K562 (cell line): ENCODE data around the gene ZNF585A. TPM values are rescaled to one million over a fixed set of nuclear protein-coding genes. Genes with fewer than 3 reads are reported as not detected.
"Not testable (repeated sequence)": the region's sequence is repeated elsewhere in the genome, so short reads cannot be mapped to it uniquely, and the experiment has no call there.

Source experiments
- ATAC-seq: fragments of 200-7000 bp; cut with Tn5 transposase; 3 replicates; pipeline ENCODE4 v1.9.1; 2020; ENCODE audit warnings: moderate library complexity
- BruUV-seq: library from RNA; stranded (reverse); fragments of 400-500 nt; replicated peaks from 2 replicates; lab custom pipeline; 2021; lab: Mats Ljungman, UMichigan
- CTCF ChIA-PET: fragments of 300-600 bp; formaldehyde crosslinking; extraction: SDS; loops from one replicate; lab custom pipeline; 2021; ENCODE audit warnings: low intra/inter-chr PET ratio; lab: Yijun Ruan, JAX
- POLR2A ChIA-PET: fragments of 300-600, 350-650 bp; sonication (Branson Sonifier 250); formaldehyde crosslinking; extraction: SDS; loops from one replicate; lab custom pipeline; 2021; ENCODE audit warnings: antibody characterized with exemption, inconsistent platforms; lab: Yijun Ruan, JAX
- DNase-seq, 4 experiments: peaks; one replicate each; pipeline versions ENCODE4 v3.0.0 to v3.0.0-alpha.2; 2011 to 2018; ENCODE audit warnings: low spot score in 3 of 4, mixed read lengths in 3 of 4; ENCODE audit errors: extremely low read depth in 1 of 4
- FAIRE-seq: peaks from 2 replicates; lab custom pipeline; 2011; peaks lifted over from hg19 to GRCh38; lab: Jason Lieb, UNC
- H2AFZ ChIP-seq: 2 replicates; pipeline ENCODE4 v1.6.0; 2011; ENCODE audit warnings: low read depth, low read length, control low read depth, inconsistent platforms
- H3K27ac ChIP-seq: fragments of 200-600 bp; 3 replicates; pipeline ENCODE4 v1.8.0; 2011; ENCODE audit warnings: low read depth, mild to moderate bottlenecking, control low read depth, inconsistent platforms, low read length, moderate library complexity, mixed read lengths; ENCODE audit errors: extremely low read depth
- H3K27me3 ChIP-seq, 2 experiments: fragments of 300-600 bp in 1 of 2; 2 replicates in 1 of 2; 3 replicates in 1 of 2; pipeline versions ENCODE4 v1.6.0 to v1.8.0; 2011; ENCODE audit warnings: inconsistent platforms in 2 of 2, low read length in 2 of 2, mild to moderate bottlenecking in 1 of 2, mixed read lengths in 1 of 2, moderate library complexity in 1 of 2; ENCODE audit not compliant: control insufficient read depth in 2 of 2, insufficient read depth in 2 of 2
- H3K36me3 ChIP-seq: fragments of 300-600 bp; 3 replicates; pipeline ENCODE4 v1.8.0; 2011; ENCODE audit warnings: mild to moderate bottlenecking, low read length, inconsistent platforms; ENCODE audit not compliant: control insufficient read depth, insufficient read depth
- H3K4me1 ChIP-seq, 2 experiments: fragments of 200-600 bp in 1 of 2; replicated peaks in 1 of 2; 2 replicates in 1 of 2; 3 replicates in 1 of 2; pipeline versions ENCODE4 v1.5.1 to v1.8.0; 2011; ENCODE audit warnings: inconsistent platforms in 2 of 2, low read length in 2 of 2, mild to moderate bottlenecking in 1 of 2, mixed read lengths in 1 of 2, moderate library complexity in 1 of 2; ENCODE audit not compliant: control insufficient read depth in 2 of 2, insufficient read depth in 2 of 2
- H3K4me2 ChIP-seq: 2 replicates; pipeline ENCODE4 v1.6.1; 2011; ENCODE audit warnings: low read length, control low read depth, inconsistent platforms, mixed read lengths; ENCODE audit not compliant: insufficient read depth
- H3K4me3 ChIP-seq: fragments of 200-600 bp; sonication (generic), shearing (Covaris generic); 2 replicates; pipeline ENCODE4 v1.5.1; 2016; ENCODE audit warnings: control low read depth, inconsistent platforms
- H3K79me2 ChIP-seq: fragments of 200-600 bp; 3 replicates; pipeline ENCODE4 v1.8.0; 2011; ENCODE audit warnings: low read length, inconsistent platforms; ENCODE audit not compliant: control insufficient read depth, insufficient read depth
- H3K9ac ChIP-seq, 2 experiments: 2 replicates each; pipeline versions ENCODE4 v1.6.0 to v1.6.1; 2011; ENCODE audit warnings: low read depth in 2 of 2, low read length in 2 of 2, control low read depth in 1 of 2, inconsistent platforms in 1 of 2, mild to moderate bottlenecking in 1 of 2, mixed read lengths in 1 of 2; ENCODE audit not compliant: insufficient read depth in 1 of 2
- H3K9me1 ChIP-seq: one replicate; pipeline ENCODE4 v1.6.0; 2011; ENCODE audit warnings: inconsistent platforms, mild to moderate bottlenecking, low read length, moderate library complexity; ENCODE audit not compliant: control insufficient read depth, insufficient read depth
- H3K9me3 ChIP-seq: replicated peaks from 2 replicates; pipeline ENCODE4 v1.5.1; 2011; ENCODE audit warnings: low read depth, low read length, inconsistent platforms; ENCODE audit not compliant: control insufficient read depth, insufficient read depth
- H4K20me1 ChIP-seq: replicated peaks from 2 replicates; pipeline ENCODE4 v1.6.1; 2011; ENCODE audit warnings: low read length, inconsistent platforms, mixed read lengths; ENCODE audit not compliant: control insufficient read depth, insufficient read depth
- C11orf30 ChIP-seq: fragments of 450-650 bp; IDR thresholded peaks from 2 replicates; pipeline ENCODE4 v1.6.1; 2016; ENCODE audit warnings: low read depth, mild to moderate bottlenecking
- IFI16 ChIP-seq: fragments of 250-450 bp; sonication (Bioruptor Pico); IDR thresholded peaks from 2 replicates; pipeline ENCODE4 v2.1.2; 2022; ENCODE audit warnings: mild to moderate bottlenecking, inconsistent platforms
- MAFF ChIP-seq: IDR thresholded peaks from 2 replicates; pipeline ENCODE4 v1.6.1; 2012; ENCODE audit warnings: low read length, improper control_type of control experiment
- MAFG ChIP-seq: fragments of 450-650 bp; conservative IDR thresholded peaks from 2 replicates; pipeline ENCODE4 v1.6.1; 2016; ENCODE audit warnings: missing genetic modification characterization, missing compliant biosample characterization
- MAFK ChIP-seq: IDR thresholded peaks from 2 replicates; pipeline ENCODE4 v1.6.1; 2011; ENCODE audit warnings: low read length, improper control_type of control experiment
- ZNF316 ChIP-seq: fragments of 450-650 bp; IDR thresholded peaks from 2 replicates; pipeline ENCODE4 v1.6.1; 2016
- ZNF586 ChIP-seq: fragments of 450-650 bp; formaldehyde crosslinking; conservative IDR thresholded peaks from 2 replicates; pipeline ENCODE4 v1.4.0; 2020; ENCODE audit warnings: mild to moderate bottlenecking, moderate library complexity
- whole genome bisulfite sequencing: fragments of 100-300 bp; shearing (Covaris generic); methylation state at CpG from one replicate; pipeline ENCODE4 v1.1.6; 2016; ENCODE audit warnings: low coverage, mixed read lengths; ENCODE audit not compliant: insufficient coverage; ENCODE audit errors: missing lambda C conversion rate; 5-methylcytosine and 5-hydroxymethylcytosine counted together
- in situ Hi-C: fragments of 300-500 bp; cut with MboI; formaldehyde crosslinking; loops from 4 replicates; pipeline ENCODE4 v1.15.0; 2018; ENCODE audit warnings: inconsistent platforms, mixed read lengths
- intact Hi-C: fragments of 100-400 bp; cut with micrococcal nuclease; formaldehyde crosslinking; loops from 2 replicates; pipeline ENCODE4 v1.14.2; 2022
- polyA plus RNA-seq, 8 experiments: library from polyadenylated mRNA; depleted of rRNA in 4 of 8; stranded (reverse) in 5 of 8; unstranded in 3 of 8; fragments of >200 nt; fragmentation: Nextera tagmentation in 2 of 8; fragmentation: Illumina TruSeq in 1 of 8; extraction: Ambion mirVana in 2 of 8; extraction: Trizol in 1 of 8; gene quantifications; 2 replicates each; pipeline versions ENCODE4 v1.2.1 to v1.2.3, GENCODE V29; 2011 to 2014; ENCODE audit warnings: inconsistent platforms in 1 of 8, missing spikeins in 1 of 8
- total RNA-seq, 7 experiments: library from RNA; depleted of rRNA in 6 of 7; stranded (reverse); fragments of >200 nt in 6 of 7; fragmentation: Illumina TruSeq in 2 of 7; extraction: Trizol in 2 of 7; gene quantifications; 2 replicates each; pipeline versions ENCODE4 v1.2.1 to v1.2.3, GENCODE V29; 2011 to 2021; ENCODE audit warnings: low replicate concordance in 1 of 7

Gene ZNF585A
- total and polyA plus RNA-seq, 9 of the 15 experiments (the other 6 are each of a cell fraction or from before 2014, with no cell fraction given): 5.6 to 31.0 (median 8.5) TPM

DNA sequence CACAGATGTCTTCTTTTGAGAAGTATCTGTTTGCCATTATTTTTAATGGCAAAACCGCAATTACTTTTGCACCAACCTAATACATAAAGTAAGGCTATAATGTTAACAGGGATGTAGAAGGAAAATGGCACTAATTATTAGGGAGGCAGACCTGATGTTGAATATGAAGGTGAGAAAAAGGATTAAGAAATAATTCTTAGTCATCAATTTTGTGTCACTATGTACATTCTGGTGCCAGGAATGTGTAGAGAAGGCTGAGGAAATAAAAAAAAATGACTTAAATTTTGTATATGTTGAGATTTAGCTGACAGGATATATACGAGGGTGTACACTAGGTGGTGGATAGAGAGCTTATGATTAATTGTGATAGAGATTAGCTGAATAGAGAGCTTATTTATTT lies 25.3 kb upstream of the ZNF585A start:
- intact Hi-C loops (no loop called here), in situ Hi-C loops (no loop called here)
- no peaks in the 10 kb centered on the region for H3K27me3 ChIP-seq
- WGBS: 43% methylated on average over 2 of the region's 2 CpGs
- no peaks in the 10 kb centered on the region for H3K79me2 ChIP-seq
- H2AFZ ChIP-seq: no peak overlapping the region
- peaks cover 4% of the 10 kb centered on the region; the same call in 1 of the 3 replicates for H3K36me3 ChIP-seq
- no peak for DNase-seq
- H3K9me1 ChIP-seq: no peaks in the 10 kb centered on the region
- H3K9ac ChIP-seq: no peak overlapping the region
- TF ChIP-seq MAFF (peak; percentile 51), C11orf30 (peak; percentile 46), MAFK (peak; percentile 37; the same call in 1 of the 2 replicates), ZNF316 (peak; percentile 59; the same call in 1 of the 2 replicates), IFI16 (CRISPR knock-in tag) (no peak), MAFG (peak; percentile 31; the same call in 1 of the 2 replicates), ZNF586 (CRISPR knock-in tag) (no peak)
- no peak overlapping the region for H3K27ac ChIP-seq
- no peaks in the 10 kb centered on the region; the same call in 1 of the 2 replicates for H3K9me3 ChIP-seq
- BruUV-seq: no TSS peak
- no peak for FAIRE-seq
- no peak overlapping the region for H3K4me3 ChIP-seq
- ChIA-PET CTCF (no interaction called here), POLR2A (interaction anchor here (0.9 kb wide), 1 partner anchor 10 kb away, joined by 3 read pairs; no protein-coding TSS in a partner anchor)
- no peaks in the 10 kb centered on the region for H4K20me1 ChIP-seq
- no peak for ATAC-seq
- no peaks in the 10 kb centered on the region for H3K4me1 ChIP-seq
- H3K4me2 ChIP-seq: no peak overlapping the region

DNA sequence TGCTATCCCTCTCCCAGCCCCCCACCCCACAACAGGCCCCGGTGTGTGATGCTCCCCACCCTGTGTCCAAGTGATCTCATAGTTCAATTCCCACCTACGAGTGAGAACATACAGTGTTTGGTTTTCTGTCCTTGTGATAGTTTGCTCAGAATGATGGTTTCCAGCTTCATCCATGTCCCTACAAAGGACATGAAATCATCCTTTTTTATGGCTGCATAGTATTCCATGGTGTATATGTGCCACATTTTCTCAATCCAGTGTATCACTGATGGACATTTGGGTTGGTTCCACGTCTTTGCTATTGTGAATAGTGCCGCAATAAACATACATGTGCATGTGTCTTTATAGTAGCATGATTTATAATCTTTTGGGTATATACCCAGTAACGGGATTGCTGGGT lies 24.6 kb upstream of the ZNF585A start:
- H3K79me2 ChIP-seq, H3K4me2 ChIP-seq, H4K20me1 ChIP-seq, ATAC-seq, intact Hi-C loops, H3K9me3 ChIP-seq, BruUV-seq, H3K9ac ChIP-seq, H3K36me3 ChIP-seq, H3K9me1 ChIP-seq, POLR2A ChIA-PET, H2AFZ ChIP-seq, CTCF ChIA-PET, H3K4me1 ChIP-seq, FAIRE-seq, H3K27ac ChIP-seq, in situ Hi-C loops, DNase-seq, H3K4me3 ChIP-seq, H3K27me3 ChIP-seq: not testable (repeated sequence)
- 54% methylated on average over 4 of the region's 5 CpGs for WGBS

GRCh38 chr19:37195248-37195647 lies 22.8 kb upstream of the ZNF585A start:
- FAIRE-seq, H3K27me3 ChIP-seq, H3K79me2 ChIP-seq, intact Hi-C loops, H3K9me1 ChIP-seq, in situ Hi-C loops, ATAC-seq, CTCF ChIA-PET, DNase-seq, H3K4me2 ChIP-seq, H4K20me1 ChIP-seq, H3K27ac ChIP-seq, H3K9me3 ChIP-seq, H2AFZ ChIP-seq, H3K4me3 ChIP-seq, POLR2A ChIA-PET, H3K4me1 ChIP-seq, H3K9ac ChIP-seq, BruUV-seq, H3K36me3 ChIP-seq: not testable (repeated sequence)
- 39% methylated on average over 3 of the region's 4 CpGs for WGBS
